Measurements from ENCODE around the gene FILIP1L. TPM values are rescaled to one million over a fixed set of nuclear protein-coding genes. Genes with fewer than 3 reads are reported as not detected.

FILIP1L gene
- total RNA-seq, 1 experiment from 2014 or later = 0.07 TPM

DNA sequence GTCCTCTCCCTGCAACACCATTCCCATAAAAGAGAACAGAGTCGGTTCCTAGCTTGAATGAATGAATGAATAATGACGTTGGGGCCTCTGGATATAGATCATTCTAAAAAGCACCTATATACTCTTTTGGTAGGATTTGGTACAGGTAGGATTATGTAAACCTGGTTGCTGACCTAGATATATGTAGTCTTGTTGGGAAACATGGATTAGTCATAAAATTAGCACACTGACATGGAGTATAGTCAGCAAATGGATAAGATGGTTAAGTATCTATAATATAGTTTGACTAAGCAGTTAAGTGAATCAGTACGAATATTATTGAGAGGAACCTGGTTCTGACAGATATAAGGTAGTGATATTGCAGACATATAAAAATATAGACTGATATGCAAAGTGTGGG, 142.5 kb downstream of the FILIP1L start:
- Histone ChIP-seq H2BK120ac (ENCODE audit: low read depth, low read length, poor library complexity, severe bottlenecking) (no peak overlapping the region), H2AK5ac (ENCODE audit: insufficient read length, low read length) (no peak overlapping the region), H3K79me1 (ENCODE audit: insufficient read depth, low read depth, low read length, poor library complexity, severe bottlenecking) (no peaks in the 10 kb centered on the region), H3K56ac (ENCODE audit: insufficient read length, low read depth, low read length) (no peak overlapping the region), H3K4me2 (ENCODE audit: insufficient read depth, insufficient read length, low read length) (no peak overlapping the region), H2BK15ac (ENCODE audit: low read depth, low read length) (no peak overlapping the region), H3K27me3 (ENCODE audit: insufficient read depth, low read length) (no peaks in the 10 kb centered on the region), H3K4me1 (ENCODE audit: insufficient read depth, low read length) (no peaks in the 10 kb centered on the region), H3K9me3 (ENCODE audit: control insufficient read depth, low read depth, low read length) (no peaks in the 10 kb centered on the region), H3K4ac (ENCODE audit: low read depth, low read length) (no peak overlapping the region), H3K27ac (ENCODE audit: insufficient read length, low read depth, low read length) (no peak overlapping the region), H3T11ph (ENCODE audit: low read length) (no peak overlapping the region), H4K5ac (ENCODE audit: insufficient read length, low read depth, low read length) (no peak overlapping the region), H3K79me2 (ENCODE audit: insufficient read depth, low read length) (no peaks in the 10 kb centered on the region), H3K23me2 (ENCODE audit: insufficient read length, low read depth, low read length, poor library complexity, severe bottlenecking) (no peaks in the 10 kb centered on the region), H3K9ac (ENCODE audit: extremely low read depth, insufficient read length, low read length) (no peak overlapping the region), H2BK5ac (ENCODE audit: insufficient read length, low read length) (no peak overlapping the region), H2BK20ac (ENCODE audit: low read depth, low read length, poor library complexity, severe bottlenecking) (no peak overlapping the region), H3K23ac (ENCODE audit: insufficient read length, low read depth, low read length) (no peak overlapping the region), H4K8ac (replicated peaks; ENCODE audit: insufficient read length, low read depth, low read length) (no peak overlapping the region), H4K91ac (ENCODE audit: insufficient read length, low read depth, low read length) (no peak overlapping the region), H3K14ac (ENCODE audit: insufficient read depth, low read length) (no peak overlapping the region), H2BK12ac (ENCODE audit: insufficient read length, low read depth, low read length) (no peak overlapping the region), H3K18ac (ENCODE audit: insufficient read length, low read depth, low read length) (no peak overlapping the region), H2AFZ (ENCODE audit: low read length) (no peak overlapping the region), H4K20me1 (ENCODE audit: control insufficient read depth, insufficient read depth, insufficient read length) (no peaks in the 10 kb centered on the region)
- Mint-ChIP-seq H3K27me3 (ENCODE audit: low read depth) (no peaks in the 10 kb centered on the region), H3K9me3 (no peaks in the 10 kb centered on the region; a peak in 1 of 5 replicates), H3K27ac (no peak overlapping the region), H3K36me3 (ENCODE audit: insufficient read depth in 1 of 3, low read depth in 3 of 3) (no peaks in the 10 kb centered on the region; a peak in 1 of 7 replicates), H3K4me3 (no peak overlapping the region), H3K4me1 (no peaks in the 10 kb centered on the region)
- DNase-seq = no peak
- no CpG with 5 or more reads among the region's 3 CpGs for WGBS (ENCODE audit: extremely low coverage, insufficient read length, low lambda C conversion rate)
- no peak for TF ChIP-seq CTCF (conservative IDR thresholded peaks at IDR 0.05)
